HepG2 (cell line): Measurements from ENCODE around the gene TMEM143. TPM values are rescaled to one million over a fixed set of nuclear protein-coding genes. Genes with fewer than 3 reads are reported as not detected.
A peak's percentile ranks its signal among the peaks of the same experiment; 100 is the strongest.

Experiments
- ATAC-seq: fragments of 200-7000 bp; cut with Tn5 transposase; 3 replicates; pipeline ENCODE4 v1.9.1; 2020; ENCODE audit warnings: mild to moderate bottlenecking, moderate library complexity
- BruUV-seq: library from RNA; stranded (reverse); fragments of 400-500 nt; replicated peaks from 2 replicates; lab custom pipeline; 2021; lab: Mats Ljungman, UMichigan
- CTCF ChIA-PET: fragments of 300-600 bp; formaldehyde crosslinking; extraction: SDS; loops from one replicate; lab custom pipeline; 2021; ENCODE audit warnings: low total read pairs, inconsistent platforms, low intra/inter-chr PET ratio; lab: Yijun Ruan, JAX
- POLR2A ChIA-PET: fragments of 350-600 bp; sonication (Branson Sonifier 250); formaldehyde crosslinking; loops from one replicate; lab custom pipeline; 2020; ENCODE audit warnings: antibody characterized with exemption, inconsistent platforms; lab: Yijun Ruan, JAX
- DNase-seq: peaks from one replicate; pipeline ENCODE4 v3.0.0-alpha.2; 2015; ENCODE audit warnings: low spot score
- FAIRE-seq: peaks from 3 replicates; lab custom pipeline; 2011; peaks lifted over from hg19 to GRCh38; lab: Jason Lieb, UNC
- H2AFZ ChIP-seq: one replicate; pipeline ENCODE4 v1.6.1; 2011; ENCODE audit warnings: low read length, inconsistent platforms
- H3K27ac ChIP-seq: fragments of 300-600 bp; 3 replicates; pipeline ENCODE4 v1.8.0; 2011; ENCODE audit warnings: mixed run types, mild to moderate bottlenecking, mixed read lengths, low read length, inconsistent platforms; ENCODE audit not compliant: insufficient read depth; ENCODE audit errors: extremely low read length
- H3K27me3 ChIP-seq, 2 experiments: fragments of 200-600 bp in 1 of 2; 2 replicates in 1 of 2; 3 replicates in 1 of 2; pipeline versions ENCODE4 v1.6.0 to v1.8.0; 2011; ENCODE audit warnings: low read length in 2 of 2, mild to moderate bottlenecking in 2 of 2, moderate library complexity in 2 of 2, inconsistent platforms in 1 of 2; ENCODE audit not compliant: insufficient read depth in 2 of 2, control insufficient read depth in 1 of 2
- H3K36me3 ChIP-seq, 2 experiments: fragments of 200-600 bp in 1 of 2; replicated peaks in 1 of 2; 2 replicates in 1 of 2; 3 replicates in 1 of 2; pipeline versions ENCODE4 v1.5.1 to v1.8.0; 2011; ENCODE audit warnings: low read length in 2 of 2, inconsistent platforms in 1 of 2; ENCODE audit not compliant: insufficient read depth in 2 of 2, control insufficient read depth in 1 of 2
- H3K4me1 ChIP-seq: 2 replicates; pipeline ENCODE4 v1.5.1; 2012; ENCODE audit warnings: low read length, inconsistent platforms; ENCODE audit not compliant: insufficient read depth
- H3K4me2 ChIP-seq: 2 replicates; pipeline ENCODE4 v1.6.0; 2011; ENCODE audit warnings: low read depth, low read length, inconsistent platforms
- H3K4me3 ChIP-seq, 3 experiments: fragments of 200-600 bp in 1 of 3; sonication (generic), shearing (Covaris generic) in 1 of 3; replicated peaks in 1 of 3; 2 replicates each; pipeline ENCODE4 v1.5.1; 2011 to 2016; ENCODE audit warnings: low read length in 3 of 3, inconsistent platforms in 2 of 3, low read depth in 2 of 3, mild to moderate bottlenecking in 2 of 3, control low read depth in 1 of 3, mixed read lengths in 1 of 3; ENCODE audit not compliant: insufficient read depth in 1 of 3
- H3K79me2 ChIP-seq: one replicate; pipeline ENCODE4 v1.6.1; 2011; ENCODE audit warnings: low read length, inconsistent platforms; ENCODE audit not compliant: insufficient read depth
- H3K9ac ChIP-seq: 2 replicates; pipeline ENCODE4 v1.6.0; 2011; ENCODE audit warnings: mild to moderate bottlenecking, low read depth, low read length, inconsistent platforms; ENCODE audit not compliant: insufficient read depth
- H3K9me3 ChIP-seq: 2 replicates; pipeline ENCODE4 v1.5.1; 2012; ENCODE audit warnings: mild to moderate bottlenecking, low read length
- H4K20me1 ChIP-seq: 2 replicates; pipeline ENCODE4 v1.6.0; 2011; ENCODE audit warnings: inconsistent platforms, mild to moderate bottlenecking, low read length, moderate library complexity; ENCODE audit not compliant: insufficient read depth
- ATF7-NPFF ChIP-seq: sonication (generic); formaldehyde crosslinking; IDR thresholded peaks from 2 replicates; pipeline ENCODE4 v1.8.1; 2023; ENCODE audit warnings: mild to moderate bottlenecking, low read depth, missing genetic modification reagents, moderate library complexity
- FOXK1 ChIP-seq: sonication (generic); formaldehyde crosslinking; IDR thresholded peaks from 2 replicates; pipeline ENCODE4 v1.4.0; 2020; ENCODE audit warnings: low read depth, missing genetic modification reagents, borderline replicate concordance
- KLF9 ChIP-seq: IDR thresholded peaks from 2 replicates; pipeline ENCODE4 v1.6.1; 2016; ENCODE audit warnings: low read depth
- MTF2 ChIP-seq: sonication (generic); formaldehyde crosslinking; IDR thresholded peaks from 2 replicates; pipeline ENCODE4 v1.5.0; 2020; ENCODE audit warnings: missing genetic modification reagents, borderline replicate concordance
- NAIF1 ChIP-seq: sonication (generic); formaldehyde crosslinking; IDR thresholded peaks from 2 replicates; pipeline ENCODE4 v1.5.0; 2020; ENCODE audit warnings: mild to moderate bottlenecking, missing genetic modification reagents, borderline replicate concordance
- NFE2L1 ChIP-seq: sonication (generic); formaldehyde crosslinking; IDR thresholded peaks from 2 replicates; pipeline ENCODE4 v1.4.0; 2020; ENCODE audit warnings: missing genetic modification reagents, mild to moderate bottlenecking, borderline replicate concordance
- RARA ChIP-seq: IDR thresholded peaks from 2 replicates; pipeline ENCODE4 v1.6.1; 2016; ENCODE audit warnings: missing genetic modification reagents, missing compliant biosample characterization
- TBX2 ChIP-seq: sonication (generic); formaldehyde crosslinking; IDR thresholded peaks from 2 replicates; pipeline ENCODE4 v1.5.0; 2020; ENCODE audit warnings: missing genetic modification reagents, mild to moderate bottlenecking, borderline replicate concordance
- XRCC5 ChIP-seq: fragments of 200-400 bp; formaldehyde crosslinking; optimal IDR thresholded peaks from 2 replicates; pipeline ENCODE3; 2017; ENCODE audit warnings: mild to moderate bottlenecking, low read length
- ZBTB1 ChIP-seq: sonication (generic); formaldehyde crosslinking; IDR thresholded peaks from 2 replicates; pipeline ENCODE4 v1.4.0; 2020; ENCODE audit warnings: missing genetic modification reagents, borderline replicate concordance
- ZFP1 ChIP-seq: IDR thresholded peaks from 2 replicates; pipeline ENCODE4 v1.6.1; 2016
- ZFP41 ChIP-seq: sonication (generic); formaldehyde crosslinking; IDR thresholded peaks from 2 replicates; pipeline ENCODE4 v1.4.0; 2020; ENCODE audit warnings: mild to moderate bottlenecking, missing genetic modification reagents, borderline replicate concordance
- ZNF263 ChIP-seq: sonication (generic); formaldehyde crosslinking; IDR thresholded peaks from 2 replicates; pipeline ENCODE4 v1.4.0; 2020; ENCODE audit warnings: missing genetic modification reagents
- ZNF460 ChIP-seq: sonication (generic); formaldehyde crosslinking; IDR thresholded peaks from 2 replicates; pipeline ENCODE4 v1.5.1; 2020; ENCODE audit warnings: missing genetic modification reagents, mild to moderate bottlenecking, borderline replicate concordance
- ZNF652 ChIP-seq: IDR thresholded peaks from 2 replicates; pipeline ENCODE4 v1.6.1; 2016; ENCODE audit warnings: low read depth, borderline replicate concordance
- WGBS: methylation state at CpG from one replicate; pipeline ENCODE4 v1.1.6; 2017; ENCODE audit warnings: low lambda C conversion rate; 5-methylcytosine and 5-hydroxymethylcytosine counted together
- in situ Hi-C: cut with HindIII; loops from 2 replicates; pipeline ENCODE4 v1.10.0; 2017; ENCODE audit warnings: low pct_unique_long_range_greater_than_20kb; ENCODE audit not compliant: extremely low pct_ligation_motif_present
- intact Hi-C: fragments of 100-400 bp; cut with micrococcal nuclease; formaldehyde crosslinking; loops from one replicate; pipeline ENCODE4 v1.10.0; 2022; ENCODE audit not compliant: unreplicated experiment
- polyA plus RNA-seq, 8 experiments: library from polyadenylated mRNA; depleted of rRNA in 3 of 8; stranded (reverse) in 7 of 8; unstranded in 1 of 8; fragments of >200 nt; fragmentation: Illumina TruSeq in 4 of 8; extraction: Trizol in 4 of 8; gene quantifications; 2 replicates each; pipeline versions ENCODE4 v1.2.1 to v1.2.3, GENCODE V29; 2011 to 2016; ENCODE audit warnings: low read depth in 4 of 8, missing spikeins in 1 of 8, mixed read lengths in 1 of 8; ENCODE audit not compliant: insufficient read depth in 1 of 8
- total RNA-seq, 5 experiments: library from RNA; depleted of rRNA; stranded (reverse); fragments of >200 nt; fragmentation: Illumina TruSeq; extraction: Trizol; gene quantifications; 2 replicates each; pipeline ENCODE4 v1.2.3, GENCODE V29; 2016; ENCODE audit warnings: low read depth in 1 of 5
- TF ChIP-seq, protein P1 (sequence below): sonication (generic); formaldehyde crosslinking; IDR thresholded peaks from 2 replicates; pipeline ENCODE4 v1.4.0; 2020; ENCODE audit warnings: missing genetic modification reagents, borderline replicate concordance
- TF ChIP-seq, protein P2 (sequence below): sonication (generic); formaldehyde crosslinking; IDR thresholded peaks from 2 replicates; pipeline ENCODE4 v1.5.0; 2020; ENCODE audit warnings: missing genetic modification reagents
- TF ChIP-seq, protein P3 (sequence below): IDR thresholded peaks from 2 replicates; pipeline ENCODE4 v1.6.1; 2012; ENCODE audit warnings: low read depth, low read length, improper control_type of control experiment

The TMEM143 gene
- total and polyA plus RNA-seq, 2 of the 13 experiments (the other 11 are each of a cell fraction or from before 2014, with no cell fraction given) = 7.7 to 11.3 TPM

DNA sequence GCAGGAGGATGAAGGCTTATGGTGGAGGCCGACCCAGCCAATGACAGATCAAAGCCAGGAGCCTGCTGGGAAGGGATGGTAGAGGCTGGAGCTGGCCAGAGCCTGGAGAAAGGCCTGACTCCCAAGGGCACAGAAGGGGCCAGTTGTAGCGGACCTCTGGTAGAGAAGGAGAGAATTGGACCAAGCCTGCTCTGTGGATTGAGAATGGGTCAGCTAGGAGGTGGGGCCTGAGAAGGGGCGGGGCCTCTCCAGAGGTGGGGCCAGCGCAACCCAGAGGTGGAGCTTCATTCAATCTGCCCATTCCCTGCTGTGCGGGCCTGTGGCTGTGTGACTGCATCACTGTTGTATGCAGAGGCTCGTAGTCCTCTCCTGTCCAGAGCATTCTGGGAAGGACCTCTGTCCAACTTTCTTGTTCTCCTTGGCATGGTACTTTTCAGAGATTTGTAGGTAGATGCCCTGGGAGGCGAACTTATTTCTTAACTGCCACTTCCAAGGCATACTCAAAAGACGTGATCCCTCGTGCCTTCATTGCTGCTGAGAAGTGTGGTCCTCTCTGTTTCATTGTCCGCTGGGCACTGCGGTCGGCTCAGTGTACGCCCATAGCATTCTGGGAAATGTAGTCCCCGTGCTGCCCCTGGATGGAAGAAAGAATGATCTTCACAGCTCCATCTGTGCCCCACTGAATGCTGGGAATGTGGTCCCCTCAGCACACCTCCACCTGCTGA lies 36.4 kb upstream of the TMEM143 start:
- Histone ChIP-seq H3K9me3 (no peaks in the 10 kb centered on the region), H3K27me3 (peaks cover 1 to 27% of the 10 kb centered on the region in 2 experiments; a peak in 4 of 5 replicates), H3K79me2 (no peaks in the 10 kb centered on the region), H3K27ac (peak overlapping the region; percentile 31), H3K4me2 (peak overlapping the region; percentile 91), H3K36me3 (no peaks in the 10 kb centered on the region), H3K4me3 (peak overlapping the region; percentile 5 to 61 (median 41); a peak in 5 of 6 replicates), H3K9ac (peak overlapping the region; percentile 50), H4K20me1 (no peaks in the 10 kb centered on the region), H3K4me1 (peaks cover 47% of the 10 kb centered on the region), H2AFZ (peak overlapping the region; percentile 98)
- DNase-seq (peak; percentile 50), ATAC-seq (peak; percentile 79), FAIRE-seq (peak; percentile 82)
- POLR2A ChIA-PET = interaction anchor here (0.5 to 1.4 kb wide), 6 partner anchors 9 to 46 kb away, joined by 3 to 8 read pairs (median 4); partner anchors contain the start of genes KDELR1, SYNGR4 and TMEM143
- 13% methylated on average over 12 of the region's 14 CpGs for WGBS
- CTCF ChIA-PET = no interaction called here
- in situ Hi-C loops = no loop called here
- intact Hi-C loops = no loop called here
- no TSS peak for BruUV-seq
- TF ChIP-seq ZNF263 (CRISPR knock-in tag) = 0 out of 2 replicates have a peak, but pooled peaks have one; percentile 18
- no peak for TF ChIP-seq TBX2 (CRISPR knock-in tag)
- TF ChIP-seq, protein P1, sequence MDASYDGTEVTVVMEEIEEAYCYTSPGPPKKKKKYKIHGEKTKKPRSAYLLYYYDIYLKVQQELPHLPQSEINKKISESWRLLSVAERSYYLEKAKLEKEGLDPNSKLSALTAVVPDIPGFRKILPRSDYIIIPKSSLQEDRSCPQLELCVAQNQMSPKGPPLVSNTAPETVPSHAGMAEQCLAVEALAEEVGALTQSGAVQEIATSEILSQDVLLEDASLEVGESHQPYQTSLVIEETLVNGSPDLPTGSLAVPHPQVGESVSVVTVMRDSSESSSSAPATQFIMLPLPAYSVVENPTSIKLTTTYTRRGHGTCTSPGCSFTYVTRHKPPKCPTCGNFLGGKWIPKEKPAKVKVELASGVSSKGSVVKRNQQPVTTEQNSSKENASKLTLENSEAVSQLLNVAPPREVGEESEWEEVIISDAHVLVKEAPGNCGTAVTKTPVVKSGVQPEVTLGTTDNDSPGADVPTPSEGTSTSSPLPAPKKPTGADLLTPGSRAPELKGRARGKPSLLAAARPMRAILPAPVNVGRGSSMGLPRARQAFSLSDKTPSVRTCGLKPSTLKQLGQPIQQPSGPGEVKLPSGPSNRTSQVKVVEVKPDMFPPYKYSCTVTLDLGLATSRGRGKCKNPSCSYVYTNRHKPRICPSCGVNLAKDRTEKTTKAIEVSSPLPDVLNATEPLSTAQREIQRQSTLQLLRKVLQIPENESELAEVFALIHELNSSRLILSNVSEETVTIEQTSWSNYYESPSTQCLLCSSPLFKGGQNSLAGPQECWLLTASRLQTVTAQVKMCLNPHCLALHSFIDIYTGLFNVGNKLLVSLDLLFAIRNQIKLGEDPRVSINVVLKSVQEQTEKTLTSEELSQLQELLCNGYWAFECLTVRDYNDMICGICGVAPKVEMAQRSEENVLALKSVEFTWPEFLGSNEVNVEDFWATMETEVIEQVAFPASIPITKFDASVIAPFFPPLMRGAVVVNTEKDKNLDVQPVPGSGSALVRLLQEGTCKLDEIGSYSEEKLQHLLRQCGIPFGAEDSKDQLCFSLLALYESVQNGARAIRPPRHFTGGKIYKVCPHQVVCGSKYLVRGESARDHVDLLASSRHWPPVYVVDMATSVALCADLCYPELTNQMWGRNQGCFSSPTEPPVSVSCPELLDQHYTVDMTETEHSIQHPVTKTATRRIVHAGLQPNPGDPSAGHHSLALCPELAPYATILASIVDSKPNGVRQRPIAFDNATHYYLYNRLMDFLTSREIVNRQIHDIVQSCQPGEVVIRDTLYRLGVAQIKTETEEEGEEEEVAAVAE (CRISPR knock-in tag) = no peak
- TF ChIP-seq NAIF1 (CRISPR knock-in tag) = no peak
- no peak for TF ChIP-seq ZNF460 (CRISPR knock-in tag)
- TF ChIP-seq ZFP41 (CRISPR knock-in tag) = no peak
- TF ChIP-seq XRCC5 = no peak
- no peak for TF ChIP-seq ZFP1 (CRISPR knock-in tag)
- TF ChIP-seq, protein P2, sequence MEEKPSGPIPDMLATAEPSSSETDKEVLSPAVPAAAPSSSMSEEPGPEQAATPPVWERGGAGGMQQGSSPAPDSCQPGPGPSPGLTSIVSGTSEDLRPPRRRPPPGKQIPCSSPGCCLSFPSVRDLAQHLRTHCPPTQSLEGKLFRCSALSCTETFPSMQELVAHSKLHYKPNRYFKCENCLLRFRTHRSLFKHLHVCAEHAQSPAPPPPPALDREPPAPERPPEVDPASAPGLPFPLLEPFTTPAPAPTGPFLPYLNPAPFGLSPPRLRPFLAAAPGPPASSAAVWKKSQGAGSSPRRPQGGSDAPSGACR = no peak
- TF ChIP-seq ZNF652 (CRISPR knock-in tag) = no peak
- no peak for TF ChIP-seq ZBTB1 (CRISPR knock-in tag)
- no peak for TF ChIP-seq FOXK1 (CRISPR knock-in tag)
- TF ChIP-seq ATF7-NPFF (CRISPR knock-in tag) = no peak
- TF ChIP-seq KLF9 (CRISPR knock-in tag) = no peak
- TF ChIP-seq, protein P3, sequence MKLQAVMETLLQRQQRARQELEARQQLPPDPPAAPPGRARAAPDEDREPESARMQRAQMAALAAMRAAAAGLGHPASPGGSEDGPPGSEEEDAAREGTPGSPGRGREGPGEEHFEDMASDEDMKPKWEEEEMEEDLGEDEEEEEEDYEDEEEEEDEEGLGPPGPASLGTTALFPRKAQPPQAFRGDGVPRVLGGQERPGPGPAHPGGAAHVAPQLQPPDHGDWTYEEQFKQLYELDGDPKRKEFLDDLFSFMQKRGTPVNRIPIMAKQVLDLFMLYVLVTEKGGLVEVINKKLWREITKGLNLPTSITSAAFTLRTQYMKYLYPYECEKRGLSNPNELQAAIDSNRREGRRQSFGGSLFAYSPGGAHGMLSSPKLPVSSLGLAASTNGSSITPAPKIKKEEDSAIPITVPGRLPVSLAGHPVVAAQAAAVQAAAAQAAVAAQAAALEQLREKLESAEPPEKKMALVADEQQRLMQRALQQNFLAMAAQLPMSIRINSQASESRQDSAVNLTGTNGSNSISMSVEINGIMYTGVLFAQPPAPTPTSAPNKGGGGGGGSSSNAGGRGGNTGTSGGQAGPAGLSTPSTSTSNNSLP = no peak
- no peak for TF ChIP-seq NFE2L1 (CRISPR knock-in tag)
- TF ChIP-seq RARA (CRISPR knock-in tag) = no peak
- no peak for TF ChIP-seq MTF2 (CRISPR knock-in tag)
